IMR-90 (cell line): Measurements from ENCODE around the gene FBRS. TPM values are rescaled to one million over a fixed set of nuclear protein-coding genes. Genes with fewer than 3 reads are reported as not detected.

Experiments
- ATAC-seq: fragments of 200-7000 bp; cut with Tn5 transposase; 2 replicates; pipeline ENCODE4 v1.9.1; 2020; ENCODE audit warnings: low read depth, mild to moderate bottlenecking, moderate library complexity
- BruUV-seq: library from RNA; stranded (reverse); fragments of 400-500 nt; replicated peaks from 2 replicates; lab custom pipeline; 2021; lab: Mats Ljungman, UMichigan
- CTCF ChIA-PET: fragments of 300-600 bp; formaldehyde crosslinking; extraction: SDS; loops from one replicate; lab custom pipeline; 2021; ENCODE audit warnings: antibody characterized with exemption; lab: Yijun Ruan, JAX
- POLR2A ChIA-PET: fragments of 300-600 bp; sonication (Branson Sonifier 250); formaldehyde crosslinking; loops from one replicate; lab custom pipeline; 2022; ENCODE audit warnings: antibody characterized with exemption; ENCODE audit not compliant: unreplicated experiment; lab: Charles Lee
- DNase-seq: peaks from one replicate; pipeline ENCODE4 v3.0.0; 2013
- H2AFZ ChIP-seq: replicated peaks from 2 replicates; pipeline ENCODE3; 2013; ENCODE audit warnings: low read length, mild to moderate bottlenecking; ENCODE audit not compliant: poor library complexity
- H2AK5ac ChIP-seq: 2 replicates; pipeline ENCODE4 v1.6.1; 2013; ENCODE audit warnings: low read depth, low read length, inconsistent platforms
- H2AK9ac ChIP-seq: replicated peaks from 2 replicates; pipeline ENCODE3; 2013; ENCODE audit warnings: mild to moderate bottlenecking, low read depth, low read length, moderate library complexity; ENCODE audit not compliant: poor library complexity
- H2BK120ac ChIP-seq: 2 replicates; pipeline ENCODE4 v1.6.1; 2013; ENCODE audit warnings: low read depth, low read length, inconsistent platforms
- H2BK15ac ChIP-seq: 3 replicates; pipeline ENCODE4 v1.6.1; 2013; ENCODE audit warnings: low read depth, low read length, inconsistent platforms
- H2BK20ac ChIP-seq: 2 replicates; pipeline ENCODE4 v1.6.1; 2013; ENCODE audit warnings: low read depth, mild to moderate bottlenecking, inconsistent platforms, low read length, moderate library complexity
- H2BK5ac ChIP-seq: 2 replicates; pipeline ENCODE4 v1.6.1; 2013; ENCODE audit warnings: mild to moderate bottlenecking, low read depth, low read length, inconsistent platforms; ENCODE audit not compliant: poor library complexity, severe bottlenecking
- H3K14ac ChIP-seq: replicated peaks from 2 replicates; pipeline ENCODE4 v1.6.1; 2013; ENCODE audit warnings: low read depth, low read length, inconsistent platforms
- H3K18ac ChIP-seq: 2 replicates; pipeline ENCODE4 v1.6.1; 2013; ENCODE audit warnings: low read depth, low read length, control low read depth
- H3K23ac ChIP-seq: 2 replicates; pipeline ENCODE4 v1.6.1; 2013; ENCODE audit warnings: low read depth, low read length, inconsistent platforms
- H3K27ac ChIP-seq: 2 replicates; pipeline ENCODE4 v1.5.1; 2013; ENCODE audit warnings: mild to moderate bottlenecking, control low read depth, low read length; ENCODE audit not compliant: insufficient read depth
- H3K27me3 ChIP-seq: 2 replicates; pipeline ENCODE4 v1.6.1; 2013; ENCODE audit warnings: low read length; ENCODE audit not compliant: control insufficient read depth, insufficient read depth
- H3K36me3 ChIP-seq: 2 replicates; pipeline ENCODE4 v1.6.1; 2013; ENCODE audit warnings: low read length, mixed read lengths; ENCODE audit not compliant: control insufficient read depth, insufficient read depth
- H3K4ac ChIP-seq: 2 replicates; pipeline ENCODE4 v1.6.1; 2013; ENCODE audit warnings: low read depth, low read length, inconsistent platforms
- H3K4me1 ChIP-seq: 2 replicates; pipeline ENCODE4 v1.6.1; 2013; ENCODE audit warnings: low read length, mixed read lengths; ENCODE audit not compliant: control insufficient read depth, insufficient read depth
- H3K4me2 ChIP-seq: 2 replicates; pipeline ENCODE4 v1.6.1; 2013; ENCODE audit warnings: low read depth, mild to moderate bottlenecking, control low read depth, low read length, moderate library complexity
- H3K4me3 ChIP-seq: 2 replicates; pipeline ENCODE4 v1.5.1; 2013; ENCODE audit warnings: low read depth, mild to moderate bottlenecking, control low read depth, low read length, moderate library complexity; ENCODE audit not compliant: insufficient read depth
- H3K56ac ChIP-seq: 2 replicates; pipeline ENCODE4 v1.6.1; 2013; ENCODE audit warnings: low read length, inconsistent platforms; ENCODE audit not compliant: insufficient read depth; ENCODE audit errors: extremely low read depth
- H3K79me1 ChIP-seq, 2 experiments: 2 replicates each; pipeline ENCODE4 v1.6.1; 2013; ENCODE audit warnings: low read length in 2 of 2, inconsistent platforms in 1 of 2, low read depth in 1 of 2
- H3K9ac ChIP-seq: 2 replicates; pipeline ENCODE4 v1.6.1; 2013; ENCODE audit warnings: low read depth, low read length, control low read depth
- H3K9me1 ChIP-seq: 2 replicates; pipeline ENCODE4 v1.6.1; 2013; ENCODE audit warnings: low read length, inconsistent platforms; ENCODE audit not compliant: insufficient read depth
- H3K9me3 ChIP-seq: 2 replicates; pipeline ENCODE4 v1.6.1; 2013; ENCODE audit warnings: low read length; ENCODE audit not compliant: control insufficient read depth, insufficient read depth
- H4K20me1 ChIP-seq: 2 replicates; pipeline ENCODE4 v1.6.1; 2013; ENCODE audit warnings: low read length, inconsistent platforms; ENCODE audit not compliant: insufficient read depth
- H4K5ac ChIP-seq: 2 replicates; pipeline ENCODE4 v1.6.1; 2013; ENCODE audit warnings: mild to moderate bottlenecking, low read depth, low read length, control low read depth
- H4K8ac ChIP-seq, 2 experiments: 2 replicates each; pipeline ENCODE4 v1.6.1; 2013; ENCODE audit warnings: low read depth in 2 of 2, low read length in 2 of 2, control low read depth in 1 of 2, inconsistent platforms in 1 of 2
- H4K91ac ChIP-seq: 2 replicates; pipeline ENCODE4 v1.6.1; 2013; ENCODE audit warnings: low read depth, low read length, inconsistent platforms; ENCODE audit not compliant: insufficient read depth
- BHLHE40 ChIP-seq: fragments of 150-350 bp; IDR thresholded peaks from 2 replicates; pipeline ENCODE4 v1.6.1; 2016; ENCODE audit warnings: mild to moderate bottlenecking, low read depth, low read length
- CEBPB ChIP-seq: IDR thresholded peaks from 2 replicates; pipeline ENCODE4 v1.6.1; 2012; ENCODE audit warnings: low read depth, low read length, improper control_type of control experiment
- CHD1 ChIP-seq: IDR thresholded peaks from 2 replicates; pipeline ENCODE4 v1.6.1; 2012; ENCODE audit warnings: low read depth, low read length, improper control_type of control experiment
- CTCF ChIP-seq: conservative IDR thresholded peaks from 2 replicates; pipeline ENCODE4 v1.5.1; 2012; ENCODE audit warnings: mild to moderate bottlenecking, low read depth, low read length, improper control_type of control experiment
- ELK1 ChIP-seq: fragments of 150-350 bp; IDR thresholded peaks from 2 replicates; pipeline ENCODE4 v1.6.1; 2016; ENCODE audit warnings: low read depth, mild to moderate bottlenecking, low read length, moderate library complexity, borderline replicate concordance
- FOS ChIP-seq: fragments of 150-350 bp; IDR thresholded peaks from 2 replicates; pipeline ENCODE4 v1.6.1; 2016; ENCODE audit warnings: low read depth, low read length
- MAFK ChIP-seq: IDR thresholded peaks from 2 replicates; pipeline ENCODE4 v1.6.1; 2012; ENCODE audit warnings: low read depth, low read length, improper control_type of control experiment
- NFE2L2 ChIP-seq: fragments of 150-350 bp; IDR thresholded peaks from 2 replicates; pipeline ENCODE4 v1.6.1; 2016; ENCODE audit warnings: low read depth, mild to moderate bottlenecking, low read length
- RAD21 ChIP-seq: IDR thresholded peaks from 2 replicates; pipeline ENCODE4 v1.6.1; 2012; ENCODE audit warnings: low read length, improper control_type of control experiment
- RCOR1 ChIP-seq: IDR thresholded peaks from 2 replicates; pipeline ENCODE4 v1.6.1; 2012; ENCODE audit warnings: mild to moderate bottlenecking, low read length, improper control_type of control experiment; ENCODE audit not compliant: insufficient replicate concordance
- RFX5 ChIP-seq: IDR thresholded peaks from 2 replicates; pipeline ENCODE4 v1.8.0; 2012; ENCODE audit warnings: low read depth, mild to moderate bottlenecking, low read length, moderate library complexity
- SMC3 ChIP-seq: fragments of 150-350 bp; IDR thresholded peaks from 2 replicates; pipeline ENCODE4 v1.6.1; 2016; ENCODE audit warnings: low read depth, mild to moderate bottlenecking, antibody characterized with exemption, low read length, moderate library complexity
- USF2 ChIP-seq: fragments of 150-350 bp; IDR thresholded peaks from 2 replicates; pipeline ENCODE4 v1.6.1; 2017; ENCODE audit warnings: mild to moderate bottlenecking, antibody characterized with exemption, low read length, low read depth
- WGBS, 2 experiments: methylation state at CpG; one replicate each; pipeline versions ENCODE4 v1.1.5 to v1.1.7; 2013; ENCODE audit warnings: missing lambda C conversion rate in 2 of 2; ENCODE audit not compliant: insufficient read length in 1 of 2; ENCODE audit errors: extremely low coverage in 2 of 2; 5-methylcytosine and 5-hydroxymethylcytosine counted together
- dilution Hi-C: fragments of 300-500 bp; cut with HindIII; formaldehyde crosslinking; loops from one replicate; pipeline ENCODE4 v1.14.3; 2018; ENCODE audit warnings: low sequenced_read_pairs; ENCODE audit not compliant: unreplicated experiment
- in situ Hi-C: fragments of 300-500 bp; cut with MboI; formaldehyde crosslinking; loops from 3 replicates; pipeline ENCODE4 v1.14.3; 2019; ENCODE audit warnings: low sequenced_read_pairs, inconsistent platforms, mixed read lengths
- intact Hi-C: fragments of 100-400 bp; cut with micrococcal nuclease; formaldehyde crosslinking; loops from 2 replicates; pipeline ENCODE4 v1.10.0; 2022
- polyA plus RNA-seq, 3 experiments: library from polyadenylated mRNA; depleted of rRNA; stranded (reverse); fragments of >200 nt; gene quantifications; 2 replicates each; pipeline ENCODE4 v1.2.3, GENCODE V29; 2012; ENCODE audit warnings: low replicate concordance in 1 of 3
- total RNA-seq: library from RNA; depleted of rRNA; stranded (reverse); fragments of >200 nt; gene quantifications from 2 replicates; pipeline ENCODE4 v1.2.3, GENCODE V29; 2012

The FBRS gene
- total and polyA plus RNA-seq, 2 of the 4 experiments (the other 2 are of a cell fraction) = 2.0 to 22.4 TPM

GRCh38 chr16:30677931-30678585 lies 19.8 kb downstream of the FBRS start:
- H2AK5ac ChIP-seq = no peak overlapping the region
- no TSS peak for BruUV-seq
- no peaks in the 10 kb centered on the region for H4K20me1 ChIP-seq
- WGBS, 2 experiments = no CpG with 5 or more reads among the region's 11 CpGs
- no peak overlapping the region for H2BK5ac ChIP-seq
- no peak overlapping the region for H2BK15ac ChIP-seq
- no peak overlapping the region for H2BK20ac ChIP-seq
- intact Hi-C loops (no loop called here), dilution Hi-C loops (no loop called here), in situ Hi-C loops (no loop called here)
- DNase-seq = no peak
- H2AFZ ChIP-seq = peak overlapping the region; percentile 23
- H4K91ac ChIP-seq = no peak overlapping the region
- no peak overlapping the region for H3K9ac ChIP-seq
- no peak overlapping the region for H3K4me3 ChIP-seq
- no peak overlapping the region for H3K4me2 ChIP-seq
- H3K23ac ChIP-seq = no peak overlapping the region
- H3K18ac ChIP-seq = no peak overlapping the region
- no peak overlapping the region for H3K56ac ChIP-seq
- peaks cover 2% of the 10 kb centered on the region; the same call in 1 of the 2 replicates for H3K9me1 ChIP-seq
- H3K27me3 ChIP-seq = no peaks in the 10 kb centered on the region
- H3K14ac ChIP-seq = no peak overlapping the region
- POLR2A ChIA-PET = no interaction called here
- H3K9me3 ChIP-seq = no peaks in the 10 kb centered on the region
- H4K8ac ChIP-seq = no peak overlapping the region
- H3K4me1 ChIP-seq = no peaks in the 10 kb centered on the region
- no peak overlapping the region for H3K4ac ChIP-seq
- no peaks in the 10 kb centered on the region for H3K36me3 ChIP-seq
- H3K79me1 ChIP-seq = no peaks in the 10 kb centered on the region
- CTCF ChIA-PET = no interaction called here
- no peak overlapping the region for H4K5ac ChIP-seq
- no peak overlapping the region for H3K27ac ChIP-seq
- TF ChIP-seq RFX5 = no peak
- TF ChIP-seq NFE2L2 = no peak
- no peak for TF ChIP-seq USF2
- TF ChIP-seq MAFK = no peak
- no peak for TF ChIP-seq CHD1
- no peak for TF ChIP-seq SMC3
- TF ChIP-seq RCOR1 = no peak
- TF ChIP-seq CEBPB = no peak
- TF ChIP-seq BHLHE40 = no peak
- TF ChIP-seq ELK1 = no peak
- no peak for TF ChIP-seq FOS
- TF ChIP-seq RAD21 = no peak
- no peak for TF ChIP-seq CTCF
- H2BK120ac ChIP-seq = no peak overlapping the region
- no peak for ATAC-seq
- no peak overlapping the region for H2AK9ac ChIP-seq
